ENCODE measurements around the gene CACNA1C.

GRCh38 chr12:2108975-2109671, 56.3 kb downstream of the CACNA1C start:
- TF ChIP-seq POLR2A (IDR thresholded peaks at IDR 0.05): no peak
- TF ChIP-seq, protein P1, sequence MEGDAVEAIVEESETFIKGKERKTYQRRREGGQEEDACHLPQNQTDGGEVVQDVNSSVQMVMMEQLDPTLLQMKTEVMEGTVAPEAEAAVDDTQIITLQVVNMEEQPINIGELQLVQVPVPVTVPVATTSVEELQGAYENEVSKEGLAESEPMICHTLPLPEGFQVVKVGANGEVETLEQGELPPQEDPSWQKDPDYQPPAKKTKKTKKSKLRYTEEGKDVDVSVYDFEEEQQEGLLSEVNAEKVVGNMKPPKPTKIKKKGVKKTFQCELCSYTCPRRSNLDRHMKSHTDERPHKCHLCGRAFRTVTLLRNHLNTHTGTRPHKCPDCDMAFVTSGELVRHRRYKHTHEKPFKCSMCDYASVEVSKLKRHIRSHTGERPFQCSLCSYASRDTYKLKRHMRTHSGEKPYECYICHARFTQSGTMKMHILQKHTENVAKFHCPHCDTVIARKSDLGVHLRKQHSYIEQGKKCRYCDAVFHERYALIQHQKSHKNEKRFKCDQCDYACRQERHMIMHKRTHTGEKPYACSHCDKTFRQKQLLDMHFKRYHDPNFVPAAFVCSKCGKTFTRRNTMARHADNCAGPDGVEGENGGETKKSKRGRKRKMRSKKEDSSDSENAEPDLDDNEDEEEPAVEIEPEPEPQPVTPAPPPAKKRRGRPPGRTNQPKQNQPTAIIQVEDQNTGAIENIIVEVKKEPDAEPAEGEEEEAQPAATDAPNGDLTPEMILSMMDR (IDR thresholded peaks at IDR 0.05): no peak
